Measurements from ENCODE around the gene CACNG6. TPM values are rescaled to one million over a fixed set of nuclear protein-coding genes. Genes with fewer than 3 reads are reported as not detected.

The CACNG6 gene
- total and polyA plus RNA-seq, 10 of the 15 experiments (the other 5 are each of a cell fraction or from before 2014, with no cell fraction given): 0.07 TPM; not detected in 9

DNA sequence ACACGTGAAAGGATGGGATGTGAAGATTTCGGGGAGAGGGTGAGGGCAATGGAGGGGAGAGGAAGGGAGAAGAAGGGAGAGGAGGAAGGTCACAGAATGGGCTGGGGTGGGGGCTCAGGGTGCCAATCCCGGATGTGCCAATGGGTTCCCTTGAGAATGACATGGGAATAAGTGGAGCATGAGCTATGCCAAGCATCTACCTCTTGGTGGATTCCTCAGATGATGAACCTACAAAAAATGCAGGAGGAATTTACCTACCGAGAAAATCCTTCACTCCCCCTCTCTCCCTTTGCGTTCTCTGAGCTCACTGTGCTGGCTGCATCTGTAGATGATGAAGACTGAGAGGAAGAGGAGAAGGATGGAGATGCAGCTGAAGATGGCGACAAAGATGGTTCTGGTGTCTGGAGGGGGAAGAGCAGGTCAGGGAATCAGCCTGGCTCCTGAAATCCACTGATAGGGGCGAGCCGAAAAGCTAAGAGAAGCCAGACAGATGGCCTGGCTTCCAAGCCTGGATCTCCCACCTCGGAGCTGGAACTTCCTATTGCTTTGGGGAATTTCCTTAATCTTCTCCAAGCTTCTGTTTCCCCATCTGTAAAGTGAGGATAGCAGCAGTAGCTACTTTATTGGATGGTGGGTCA lies 50.7 kb downstream of the CACNG6 start:
- intact Hi-C loops (cut with micrococcal nuclease; ENCODE audit: unreplicated experiment): no loop called here
- BruUV-seq (replicated peaks): no TSS peak
- Histone ChIP-seq H2AFZ (ENCODE audit: control insufficient read depth, low read depth, low read length) (no peak overlapping the region), H3K4me2 (ENCODE audit: control insufficient read depth, insufficient read depth) (no peak overlapping the region), H3K79me2 (ENCODE audit: control insufficient read depth, insufficient read depth, low read length) (no peaks in the 10 kb centered on the region), H3K4me3 (no peak overlapping the region), H3K9me3 (replicated peaks; ENCODE audit: control insufficient read depth, insufficient read depth, low read length) (no peaks in the 10 kb centered on the region; the same call in 2 of the 3 replicates), H3K36me3 (ENCODE audit: control insufficient read depth in 2 of 2, insufficient read depth in 2 of 2, low read length in 1 of 2) (no peaks in the 10 kb centered on the region), H3K27me3 (replicated peaks in 1 of 2; ENCODE audit: control insufficient read depth in 2 of 2, insufficient read depth in 2 of 2, low read length in 1 of 2) (no peaks in the 10 kb centered on the region), H3K4me1 (ENCODE audit: control insufficient read depth, insufficient read depth, low read length) (no peaks in the 10 kb centered on the region), H3K27ac (ENCODE audit: control insufficient read depth, insufficient read depth) (no peak overlapping the region), H3K9ac (ENCODE audit: control insufficient read depth, insufficient read depth, low read length) (no peak overlapping the region), H4K20me1 (ENCODE audit: control insufficient read depth, insufficient read depth) (no peaks in the 10 kb centered on the region)
- 27% methylated on average over 9 of the region's 9 CpGs for WGBS (ENCODE audit: insufficient coverage, insufficient replicate concordance, low lambda C conversion rate, missing lambda C conversion rate)
- ChIA-PET SMC1A (ENCODE audit: uncharacterized antibody, unreplicated experiment) (no interaction called here), RAD21 (ENCODE audit: unreplicated experiment) (no interaction called here), POLR2A (no interaction called here), CTCF (interaction anchor here (1.2 kb wide), 1 partner anchor 249 kb away, joined by 3 read pairs; no protein-coding TSS in a partner anchor)
- DNase-seq (ENCODE audit: low read depth, low spot score): no peak
- ATAC-seq: no peak
- TF ChIP-seq, protein P1, sequence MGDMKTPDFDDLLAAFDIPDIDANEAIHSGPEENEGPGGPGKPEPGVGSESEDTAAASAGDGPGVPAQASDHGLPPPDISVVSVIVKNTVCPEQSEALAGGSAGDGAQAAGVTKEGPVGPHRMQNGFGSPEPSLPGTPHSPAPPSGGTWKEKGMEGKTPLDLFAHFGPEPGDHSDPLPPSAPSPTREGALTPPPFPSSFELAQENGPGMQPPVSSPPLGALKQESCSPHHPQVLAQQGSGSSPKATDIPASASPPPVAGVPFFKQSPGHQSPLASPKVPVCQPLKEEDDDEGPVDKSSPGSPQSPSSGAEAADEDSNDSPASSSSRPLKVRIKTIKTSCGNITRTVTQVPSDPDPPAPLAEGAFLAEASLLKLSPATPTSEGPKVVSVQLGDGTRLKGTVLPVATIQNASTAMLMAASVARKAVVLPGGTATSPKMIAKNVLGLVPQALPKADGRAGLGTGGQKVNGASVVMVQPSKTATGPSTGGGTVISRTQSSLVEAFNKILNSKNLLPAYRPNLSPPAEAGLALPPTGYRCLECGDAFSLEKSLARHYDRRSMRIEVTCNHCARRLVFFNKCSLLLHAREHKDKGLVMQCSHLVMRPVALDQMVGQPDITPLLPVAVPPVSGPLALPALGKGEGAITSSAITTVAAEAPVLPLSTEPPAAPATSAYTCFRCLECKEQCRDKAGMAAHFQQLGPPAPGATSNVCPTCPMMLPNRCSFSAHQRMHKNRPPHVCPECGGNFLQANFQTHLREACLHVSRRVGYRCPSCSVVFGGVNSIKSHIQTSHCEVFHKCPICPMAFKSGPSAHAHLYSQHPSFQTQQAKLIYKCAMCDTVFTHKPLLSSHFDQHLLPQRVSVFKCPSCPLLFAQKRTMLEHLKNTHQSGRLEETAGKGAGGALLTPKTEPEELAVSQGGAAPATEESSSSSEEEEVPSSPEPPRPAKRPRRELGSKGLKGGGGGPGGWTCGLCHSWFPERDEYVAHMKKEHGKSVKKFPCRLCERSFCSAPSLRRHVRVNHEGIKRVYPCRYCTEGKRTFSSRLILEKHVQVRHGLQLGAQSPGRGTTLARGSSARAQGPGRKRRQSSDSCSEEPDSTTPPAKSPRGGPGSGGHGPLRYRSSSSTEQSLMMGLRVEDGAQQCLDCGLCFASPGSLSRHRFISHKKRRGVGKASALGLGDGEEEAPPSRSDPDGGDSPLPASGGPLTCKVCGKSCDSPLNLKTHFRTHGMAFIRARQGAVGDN (IDR thresholded peaks at IDR 0.05): no peak
- TF ChIP-seq ZSCAN29 (IDR thresholded peaks at IDR 0.05) (no peak), YBX1 (IDR thresholded peaks at IDR 0.05) (no peak), TCF3 (IDR thresholded peaks at IDR 0.05; ENCODE audit: borderline replicate concordance, insufficient read depth, low read depth, low read length) (no peak), CREM (IDR thresholded peaks at IDR 0.05; ENCODE audit: low read depth) (no peak)
- no peak for FAIRE-seq
- in situ Hi-C loops (cut with MboI): no loop called here
